Measurements from ENCODE around the gene PTPRN2.

Gene PTPRN2

GRCh38 chr7:157635148-157635500 lies 952.5 kb downstream of the PTPRN2 start:
- DNase-seq, result no peak

GRCh38 chr7:157634401-157635147 lies 953.0 kb downstream of the PTPRN2 start:
- no peak for DNase-seq

- DNase-seq, result no peak
Measured at GRCh38 chr7:157633465-157634185, 954.0 kb downstream of the PTPRN2 start.

GRCh38 chr7:157630301-157630853 lies 957.2 kb downstream of the PTPRN2 start:
- no peak for DNase-seq

GRCh38 chr7:157628456-157628855 lies 959.2 kb downstream of the PTPRN2 start:
- DNase-seq, result no peak

- DNase-seq, result no peak
Measured at GRCh38 chr7:157627646-157628045, 960.0 kb downstream of the PTPRN2 start.

- DNase-seq, result no peak
Measured at GRCh38 chr7:157627033-157627432, 960.6 kb downstream of the PTPRN2 start.

GRCh38 chr7:157625973-157626742 lies 961.5 kb downstream of the PTPRN2 start:
- no peak for DNase-seq

GRCh38 chr7:157623556-157623955 lies 964.1 kb downstream of the PTPRN2 start:
- no peak for DNase-seq

GRCh38 chr7:157622408-157623205 lies 965.0 kb downstream of the PTPRN2 start:
- DNase-seq, result no peak

GRCh38 chr7:157622000-157622399 lies 965.6 kb downstream of the PTPRN2 start:
- no peak for DNase-seq

- DNase-seq, result no peak
Measured at GRCh38 chr7:157621131-157621681, 966.4 kb downstream of the PTPRN2 start.

GRCh38 chr7:157620616-157621015 lies 967.0 kb downstream of the PTPRN2 start:
- DNase-seq, result no peak

GRCh38 chr7:157619753-157620525 lies 967.7 kb downstream of the PTPRN2 start:
- no peak for DNase-seq

GRCh38 chr7:157618823-157619606 lies 968.6 kb downstream of the PTPRN2 start:
- no peak for DNase-seq

GRCh38 chr7:157618091-157618726 lies 969.4 kb downstream of the PTPRN2 start:
- DNase-seq, result no peak

- no peak for DNase-seq
Measured at GRCh38 chr7:157617401-157617800, 970.2 kb downstream of the PTPRN2 start.

- DNase-seq, result no peak
Measured at GRCh38 chr7:157616931-157617330, 970.7 kb downstream of the PTPRN2 start.

GRCh38 chr7:157616426-157616825 lies 971.2 kb downstream of the PTPRN2 start:
- no peak for DNase-seq

GRCh38 chr7:157615852-157616251 lies 971.8 kb downstream of the PTPRN2 start:
- DNase-seq, result no peak
